HS-27A (cell line): ENCODE data around the gene CMYA5.
"Not testable (repeated sequence)": the region's sequence is repeated elsewhere in the genome, so short reads cannot be mapped to it uniquely, and the experiment has no call there.

Experiments used
- DNase-seq: peaks from one replicate; pipeline ENCODE4 v3.0.0-alpha.2; 2012; ENCODE audit warnings: low read depth, missing footprints

Gene CMYA5

GRCh38 chr5:79689541-79690466, at the start of gene CMYA5:
Gene CMYA5 (plus strand): TSS chr5:79689836. CDS start chr5:79689908, 72 bp downstream.
- DNase-seq: no peak

- DNase-seq: no peak
Observed at GRCh38 chr5:79640571-79641055, 49.0 kb upstream of the CMYA5 start.

- no peak for DNase-seq
Observed at GRCh38 chr5:79641414-79641813, 48.2 kb upstream of the CMYA5 start.

GRCh38 chr5:79642210-79642609, 47.4 kb upstream of the CMYA5 start:
- no peak for DNase-seq

- DNase-seq: no peak
Observed at GRCh38 chr5:79653843-79654242, 35.8 kb upstream of the CMYA5 start.

- no peak for DNase-seq
Observed at GRCh38 chr5:79663212-79663611, 26.4 kb upstream of the CMYA5 start.

GRCh38 chr5:79666758-79667157, 22.9 kb upstream of the CMYA5 start:
- DNase-seq: no peak

GRCh38 chr5:79672392-79672791, 17.2 kb upstream of the CMYA5 start:
- DNase-seq: no peak

- DNase-seq: not testable (repeated sequence)
Observed at GRCh38 chr5:79676354-79676753, 13.3 kb upstream of the CMYA5 start.

GRCh38 chr5:79682102-79682501, 7.5 kb upstream of the CMYA5 start:
- DNase-seq: not testable (repeated sequence)

- DNase-seq: no peak
Observed at GRCh38 chr5:79684782-79685181, 4.9 kb upstream of the CMYA5 start.

GRCh38 chr5:79685627-79686026, 4.0 kb upstream of the CMYA5 start:
- DNase-seq: no peak

GRCh38 chr5:79686799-79687198, 2.8 kb upstream of the CMYA5 start:
- DNase-seq: no peak

- DNase-seq: no peak
Observed at GRCh38 chr5:79687889-79688288, 1.7 kb upstream of the CMYA5 start.

- DNase-seq: no peak
Observed at GRCh38 chr5:79691007-79691406, 1.4 kb downstream of the CMYA5 start.

- no peak for DNase-seq
Observed at GRCh38 chr5:79692596-79692995, 3.0 kb downstream of the CMYA5 start.

- DNase-seq: no peak
Observed at GRCh38 chr5:79694183-79694582, 4.5 kb downstream of the CMYA5 start.

- DNase-seq: no peak
Observed at GRCh38 chr5:79694652-79695051, 5.0 kb downstream of the CMYA5 start.

GRCh38 chr5:79695526-79695925, 5.9 kb downstream of the CMYA5 start:
- DNase-seq: no peak

GRCh38 chr5:79697222-79698170, 7.9 kb downstream of the CMYA5 start:
- no peak for DNase-seq

GRCh38 chr5:79699763-79700400, 10.2 kb downstream of the CMYA5 start:
- no peak for DNase-seq
